PFSK-1 (cell line): ENCODE results near the gene COL9A3.

ENCODE experiments used
- FOXP2 ChIP-seq: optimal IDR thresholded peaks from 2 replicates; pipeline ENCODE3; 2011; ENCODE audit warnings: borderline replicate concordance, control low read depth, inconsistent platforms; ENCODE audit not compliant: insufficient read depth; ENCODE audit errors: extremely low read length, extremely low read depth
- POLR2AphosphoS5 ChIP-seq: IDR thresholded peaks from 2 replicates; pipeline ENCODE4 v1.6.1; 2012; ENCODE audit warnings: low read depth, mild to moderate bottlenecking, control low read depth, low read length, moderate library complexity
- REST ChIP-seq, 2 experiments: IDR thresholded peaks; 2 replicates each; pipeline versions ENCODE4 v1.6.1 to v1.8.0; 2011 to 2012; ENCODE audit warnings: low read depth in 2 of 2, low read length in 2 of 2, control low read depth in 1 of 2, inconsistent platforms in 1 of 2, mild to moderate bottlenecking in 1 of 2, moderate library complexity in 1 of 2; ENCODE audit not compliant: insufficient read depth in 1 of 2
- SIN3A ChIP-seq: IDR thresholded peaks from 2 replicates; pipeline ENCODE4 v1.6.1; 2012; ENCODE audit warnings: mild to moderate bottlenecking, low read length, moderate library complexity, borderline replicate concordance; ENCODE audit not compliant: insufficient read depth
- TAF1 ChIP-seq: IDR thresholded peaks from 2 replicates; pipeline ENCODE4 v1.6.1; 2012; ENCODE audit warnings: low read length, control low read depth, borderline replicate concordance; ENCODE audit not compliant: insufficient read depth

Gene COL9A3

GRCh38 chr20:62885896-62886708 lies 69.3 kb downstream of the COL9A3 start:
- TF ChIP-seq TAF1 (no peak), FOXP2 (no peak), REST (IDR thresholded peaks at IDR 0.05; ENCODE audit: insufficient read depth in 1 of 2, low read depth in 2 of 2, low read length in 2 of 2) (no peak), SIN3A (no peak), POLR2AphosphoS5 (no peak)

GRCh38 chr20:62886709-62887058 lies 69.8 kb downstream of the COL9A3 start:
- TF ChIP-seq POLR2AphosphoS5 (no peak), SIN3A (no peak), FOXP2 (no peak)

DNA sequence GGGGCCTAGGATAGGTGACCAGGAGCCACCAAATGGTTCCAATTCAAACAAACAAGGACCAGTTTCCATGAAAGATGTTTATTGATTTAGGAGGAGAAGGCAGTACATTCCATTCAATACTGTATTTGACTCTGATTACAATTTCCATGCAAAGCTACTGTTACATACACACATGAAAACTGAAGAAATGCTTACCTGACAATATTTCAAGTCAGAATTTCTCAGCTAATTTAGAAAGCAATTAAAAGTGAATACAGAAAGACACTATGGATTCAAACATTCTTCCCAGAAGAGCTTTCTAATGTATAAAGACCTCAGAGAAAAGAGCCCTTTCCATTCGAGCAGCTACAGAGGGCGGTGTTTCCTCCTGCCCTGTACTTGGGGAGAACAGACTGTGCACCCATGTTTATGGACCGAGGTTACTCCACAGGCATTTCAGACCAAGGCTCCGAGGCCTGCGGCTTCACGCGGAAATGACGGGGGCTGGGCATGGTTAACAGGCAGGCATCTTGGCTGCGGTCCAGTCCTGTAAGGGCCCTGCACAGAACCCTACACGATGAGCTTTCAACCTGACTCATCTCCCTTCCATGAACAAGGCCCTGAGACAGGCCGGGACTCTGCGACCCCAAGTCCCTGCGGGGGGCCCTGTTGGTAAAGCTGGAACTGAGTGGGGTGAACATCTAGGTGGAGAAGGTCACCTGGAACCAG lies 70.5 kb downstream of the COL9A3 start:
- no peak for TF ChIP-seq REST (IDR thresholded peaks at IDR 0.05; ENCODE audit: insufficient read depth in 1 of 2, low read depth in 2 of 2, low read length in 2 of 2)
- TF ChIP-seq POLR2AphosphoS5, result no peak
- TF ChIP-seq SIN3A, result no peak
- no peak for TF ChIP-seq FOXP2
- no peak for TF ChIP-seq TAF1

GRCh38 chr20:62887860-62888239 lies 71.0 kb downstream of the COL9A3 start:
- TF ChIP-seq FOXP2 (no peak), REST (IDR thresholded peaks at IDR 0.05; ENCODE audit: insufficient read depth in 1 of 2, low read depth in 2 of 2, low read length in 2 of 2) (no peak), POLR2AphosphoS5 (no peak), SIN3A (no peak), TAF1 (no peak)

- no peak for TF ChIP-seq POLR2AphosphoS5
- no peak for TF ChIP-seq FOXP2
- TF ChIP-seq REST (IDR thresholded peaks at IDR 0.05; ENCODE audit: insufficient read depth in 1 of 2, low read depth in 2 of 2, low read length in 2 of 2), result no peak
- TF ChIP-seq SIN3A, result no peak
- no peak for TF ChIP-seq TAF1
Observed at GRCh38 chr20:62888406-62888805, 71.6 kb downstream of the COL9A3 start.
